Measurements from ENCODE around the gene LARGE1.

LARGE1 gene

GRCh38 chr22:33272180-33272579 lies 648.1 kb downstream of the LARGE1 start:
- DNase-seq, result no peak

GRCh38 chr22:33271390-33272161 lies 648.7 kb downstream of the LARGE1 start:
- peak; percentile 11 for DNase-seq

GRCh38 chr22:33270596-33270995 lies 649.7 kb downstream of the LARGE1 start:
- DNase-seq, result no peak

GRCh38 chr22:33261699-33262098 lies 658.6 kb downstream of the LARGE1 start:
- no peak for DNase-seq

- no peak for DNase-seq
Measured at GRCh38 chr22:33260498-33260897, 659.8 kb downstream of the LARGE1 start.

- no peak for DNase-seq
Measured at GRCh38 chr22:33255791-33256190, 664.5 kb downstream of the LARGE1 start.

- no peak for DNase-seq
Measured at GRCh38 chr22:33248948-33249347, 671.3 kb downstream of the LARGE1 start.

- no peak for DNase-seq
Measured at GRCh38 chr22:33247758-33248157, 672.5 kb downstream of the LARGE1 start.

- DNase-seq, result no peak
Measured at GRCh38 chr22:33242078-33242477, 678.2 kb downstream of the LARGE1 start.

- DNase-seq, result no peak
Measured at GRCh38 chr22:33240888-33241475, 679.3 kb downstream of the LARGE1 start.

GRCh38 chr22:33232071-33232470 lies 688.2 kb downstream of the LARGE1 start:
- DNase-seq, result no peak

GRCh38 chr22:33227791-33228190 lies 692.5 kb downstream of the LARGE1 start:
- DNase-seq, result no peak

GRCh38 chr22:33224841-33225240 lies 695.4 kb downstream of the LARGE1 start:
- DNase-seq, result no peak

Data from NCI-H1105 (cell line).